ENCODE results near the gene PARP14. TPM values are rescaled to one million over a fixed set of nuclear protein-coding genes. Genes with fewer than 3 reads are reported as not detected.
"Not testable (repeated sequence)": the region's sequence is repeated elsewhere in the genome, so short reads cannot be mapped to it uniquely, and the experiment has no call there.

Gene PARP14, protein sequence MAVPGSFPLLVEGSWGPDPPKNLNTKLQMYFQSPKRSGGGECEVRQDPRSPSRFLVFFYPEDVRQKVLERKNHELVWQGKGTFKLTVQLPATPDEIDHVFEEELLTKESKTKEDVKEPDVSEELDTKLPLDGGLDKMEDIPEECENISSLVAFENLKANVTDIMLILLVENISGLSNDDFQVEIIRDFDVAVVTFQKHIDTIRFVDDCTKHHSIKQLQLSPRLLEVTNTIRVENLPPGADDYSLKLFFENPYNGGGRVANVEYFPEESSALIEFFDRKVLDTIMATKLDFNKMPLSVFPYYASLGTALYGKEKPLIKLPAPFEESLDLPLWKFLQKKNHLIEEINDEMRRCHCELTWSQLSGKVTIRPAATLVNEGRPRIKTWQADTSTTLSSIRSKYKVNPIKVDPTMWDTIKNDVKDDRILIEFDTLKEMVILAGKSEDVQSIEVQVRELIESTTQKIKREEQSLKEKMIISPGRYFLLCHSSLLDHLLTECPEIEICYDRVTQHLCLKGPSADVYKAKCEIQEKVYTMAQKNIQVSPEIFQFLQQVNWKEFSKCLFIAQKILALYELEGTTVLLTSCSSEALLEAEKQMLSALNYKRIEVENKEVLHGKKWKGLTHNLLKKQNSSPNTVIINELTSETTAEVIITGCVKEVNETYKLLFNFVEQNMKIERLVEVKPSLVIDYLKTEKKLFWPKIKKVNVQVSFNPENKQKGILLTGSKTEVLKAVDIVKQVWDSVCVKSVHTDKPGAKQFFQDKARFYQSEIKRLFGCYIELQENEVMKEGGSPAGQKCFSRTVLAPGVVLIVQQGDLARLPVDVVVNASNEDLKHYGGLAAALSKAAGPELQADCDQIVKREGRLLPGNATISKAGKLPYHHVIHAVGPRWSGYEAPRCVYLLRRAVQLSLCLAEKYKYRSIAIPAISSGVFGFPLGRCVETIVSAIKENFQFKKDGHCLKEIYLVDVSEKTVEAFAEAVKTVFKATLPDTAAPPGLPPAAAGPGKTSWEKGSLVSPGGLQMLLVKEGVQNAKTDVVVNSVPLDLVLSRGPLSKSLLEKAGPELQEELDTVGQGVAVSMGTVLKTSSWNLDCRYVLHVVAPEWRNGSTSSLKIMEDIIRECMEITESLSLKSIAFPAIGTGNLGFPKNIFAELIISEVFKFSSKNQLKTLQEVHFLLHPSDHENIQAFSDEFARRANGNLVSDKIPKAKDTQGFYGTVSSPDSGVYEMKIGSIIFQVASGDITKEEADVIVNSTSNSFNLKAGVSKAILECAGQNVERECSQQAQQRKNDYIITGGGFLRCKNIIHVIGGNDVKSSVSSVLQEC (N-terminal part only)
- polyA plus RNA-seq (2012; ENCODE audit: missing spikeins): 56.7 TPM

DNA sequence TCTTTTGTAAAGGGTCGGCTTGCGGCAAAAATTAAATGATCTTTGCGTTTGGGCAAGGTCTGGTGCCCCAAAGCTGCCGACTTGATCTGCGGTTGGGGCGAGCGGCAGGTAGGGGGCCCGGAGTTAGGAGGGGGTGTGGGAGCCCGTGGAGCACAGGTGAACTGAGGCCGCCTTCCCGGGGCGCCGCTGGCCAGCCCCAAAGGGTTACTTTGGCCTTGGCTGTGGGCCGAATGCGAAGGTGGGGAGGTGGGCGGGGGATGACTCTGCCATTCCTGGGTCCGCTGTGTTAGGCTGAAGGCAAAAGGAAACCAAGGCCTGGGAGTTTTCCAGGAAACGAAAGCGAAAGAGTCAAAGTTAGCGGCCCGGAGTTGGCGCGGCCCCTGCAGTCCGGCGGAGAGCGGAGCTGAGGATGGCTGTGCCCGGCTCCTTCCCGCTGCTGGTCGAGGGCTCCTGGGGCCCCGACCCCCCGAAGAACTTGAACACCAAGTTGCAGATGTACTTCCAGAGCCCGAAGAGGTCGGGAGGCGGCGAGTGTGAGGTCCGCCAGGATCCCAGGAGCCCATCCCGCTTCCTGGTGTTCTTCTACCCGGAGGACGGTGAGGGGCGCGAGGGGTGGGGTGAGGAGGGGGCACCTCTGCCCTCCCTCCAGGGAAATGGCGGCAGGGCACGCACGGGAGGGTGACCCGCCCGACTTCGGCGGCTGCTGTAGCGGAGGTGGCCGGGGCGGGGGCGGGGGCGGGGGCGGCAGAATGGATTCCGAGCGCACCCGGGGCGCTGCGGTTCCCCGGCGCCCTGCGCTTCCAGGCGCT is at the start of gene PARP14:
PARP14 (plus strand) TSS at position 365 of the 809 bp plus-strand sequence; CDS start at position 410, 45 bp downstream.
- TF ChIP-seq TAF1 (IDR thresholded peaks at IDR 0.05; ENCODE audit: borderline replicate concordance, low read depth, low read length): peak; percentile 79
- peak; percentile 78 for TF ChIP-seq POLR2AphosphoS5 (IDR thresholded peaks at IDR 0.05; ENCODE audit: low read depth, low read length)
- peak; percentile 90 for TF ChIP-seq POLR2A (IDR thresholded peaks at IDR 0.05; ENCODE audit: low read depth, low read length)
- no peak for FAIRE-seq
- DNase-seq (ENCODE audit: insufficient read length): peak; percentile 41

DNA sequence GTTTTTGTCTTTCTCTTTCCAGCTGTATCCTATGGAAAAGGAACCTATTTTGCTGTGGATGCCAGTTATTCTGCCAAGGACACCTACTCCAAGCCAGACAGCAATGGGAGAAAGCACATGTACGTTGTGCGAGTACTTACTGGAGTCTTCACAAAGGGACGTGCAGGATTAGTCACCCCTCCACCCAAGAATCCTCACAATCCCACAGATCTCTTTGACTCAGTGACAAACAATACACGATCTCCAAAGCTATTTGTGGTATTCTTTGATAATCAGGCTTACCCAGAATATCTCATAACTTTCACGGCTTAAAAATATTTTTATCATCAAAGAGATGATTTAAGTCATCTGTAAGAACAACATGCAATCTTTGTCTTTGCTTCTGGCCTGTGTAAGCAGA is 44.9 kb upstream of the PARP14 start:
- FAIRE-seq (no peak), DNase-seq (ENCODE audit: insufficient read length) (no peak)
- no peak for TF ChIP-seq POLR2A (IDR thresholded peaks at IDR 0.05; ENCODE audit: low read depth, low read length)
- no peak for TF ChIP-seq POLR2AphosphoS5 (IDR thresholded peaks at IDR 0.05; ENCODE audit: low read depth, low read length)
- TF ChIP-seq TAF1 (IDR thresholded peaks at IDR 0.05; ENCODE audit: borderline replicate concordance, low read depth, low read length): no peak

DNA sequence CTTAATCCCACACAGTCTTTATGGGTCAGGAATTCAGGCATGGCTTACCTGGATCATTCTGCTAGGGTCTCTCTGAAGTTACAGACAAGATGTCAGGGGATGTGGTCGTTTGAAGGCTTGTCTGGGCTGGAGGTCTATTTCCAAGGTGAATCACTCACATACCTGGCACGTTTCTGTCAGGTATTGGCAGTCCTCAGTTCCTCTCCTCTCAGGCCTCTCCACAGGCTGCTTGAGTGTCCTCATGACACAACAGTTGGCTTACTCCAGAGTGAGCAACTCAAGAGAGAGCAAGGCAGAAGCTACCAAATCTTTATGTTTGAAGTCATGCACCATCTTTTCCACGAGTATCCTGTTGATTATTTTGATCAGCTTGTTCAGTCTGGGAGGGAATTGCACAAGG is 43.9 kb upstream of the PARP14 start:
- TF ChIP-seq TAF1 (IDR thresholded peaks at IDR 0.05; ENCODE audit: borderline replicate concordance, low read depth, low read length) (no peak), POLR2A (IDR thresholded peaks at IDR 0.05; ENCODE audit: low read depth, low read length) (no peak), POLR2AphosphoS5 (IDR thresholded peaks at IDR 0.05; ENCODE audit: low read depth, low read length) (no peak)
- DNase-seq (ENCODE audit: insufficient read length): no peak
- no peak for FAIRE-seq

DNA sequence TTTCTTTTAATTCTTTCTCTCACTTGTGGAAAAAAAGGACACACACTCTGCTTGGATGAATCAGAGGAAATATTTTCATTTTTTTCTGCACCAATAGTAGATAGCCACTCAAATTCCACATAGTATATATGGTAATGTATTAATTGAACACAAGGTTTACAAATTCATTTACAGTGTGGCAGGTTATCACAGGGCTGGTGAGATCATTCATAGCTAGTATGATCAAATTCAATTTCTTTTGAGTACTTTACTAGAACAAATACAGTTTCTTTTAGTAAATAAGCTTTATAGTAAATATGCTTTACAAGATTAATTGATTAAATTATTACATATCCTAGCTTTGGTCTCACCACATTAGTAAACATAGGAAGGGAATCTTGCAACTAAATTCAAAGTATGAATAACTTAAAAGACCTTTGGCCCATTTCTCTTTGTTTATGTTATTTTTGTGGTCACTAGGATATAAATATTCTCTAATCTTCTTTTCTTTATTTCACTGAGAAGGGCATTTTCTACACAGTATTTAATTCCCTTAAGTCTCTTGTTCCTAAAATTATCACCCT is 40.1 kb upstream of the PARP14 start:
- TF ChIP-seq POLR2A (IDR thresholded peaks at IDR 0.05; ENCODE audit: low read depth, low read length) (no peak), POLR2AphosphoS5 (IDR thresholded peaks at IDR 0.05; ENCODE audit: low read depth, low read length) (no peak), TAF1 (IDR thresholded peaks at IDR 0.05; ENCODE audit: borderline replicate concordance, low read depth, low read length) (no peak)
- DNase-seq (ENCODE audit: insufficient read length): no peak
- no peak for FAIRE-seq

DNA sequence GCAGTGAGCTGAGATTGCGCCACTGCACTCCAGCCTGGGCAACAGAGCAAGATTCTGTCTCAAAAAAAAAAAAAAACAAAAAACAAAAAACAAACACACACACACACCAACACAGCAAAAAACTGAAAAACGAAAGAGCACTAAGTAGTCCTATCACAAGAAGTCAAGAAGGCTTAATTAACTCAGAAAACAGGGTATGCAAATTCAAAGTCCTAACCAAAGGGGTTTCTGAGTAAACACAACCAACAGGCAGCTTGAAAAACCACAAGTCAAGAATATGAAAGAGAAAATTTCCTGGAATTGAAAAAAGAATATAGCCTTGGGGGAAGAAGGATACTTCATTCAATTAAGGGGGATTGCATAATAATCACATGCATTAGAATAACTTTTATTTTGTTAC is 37.7 kb upstream of the PARP14 start:
- TF ChIP-seq TAF1 (IDR thresholded peaks at IDR 0.05; ENCODE audit: borderline replicate concordance, low read depth, low read length) (no peak), POLR2AphosphoS5 (IDR thresholded peaks at IDR 0.05; ENCODE audit: low read depth, low read length) (no peak), POLR2A (IDR thresholded peaks at IDR 0.05; ENCODE audit: low read depth, low read length) (no peak)
- FAIRE-seq (no peak), DNase-seq (ENCODE audit: insufficient read length) (no peak)

DNA sequence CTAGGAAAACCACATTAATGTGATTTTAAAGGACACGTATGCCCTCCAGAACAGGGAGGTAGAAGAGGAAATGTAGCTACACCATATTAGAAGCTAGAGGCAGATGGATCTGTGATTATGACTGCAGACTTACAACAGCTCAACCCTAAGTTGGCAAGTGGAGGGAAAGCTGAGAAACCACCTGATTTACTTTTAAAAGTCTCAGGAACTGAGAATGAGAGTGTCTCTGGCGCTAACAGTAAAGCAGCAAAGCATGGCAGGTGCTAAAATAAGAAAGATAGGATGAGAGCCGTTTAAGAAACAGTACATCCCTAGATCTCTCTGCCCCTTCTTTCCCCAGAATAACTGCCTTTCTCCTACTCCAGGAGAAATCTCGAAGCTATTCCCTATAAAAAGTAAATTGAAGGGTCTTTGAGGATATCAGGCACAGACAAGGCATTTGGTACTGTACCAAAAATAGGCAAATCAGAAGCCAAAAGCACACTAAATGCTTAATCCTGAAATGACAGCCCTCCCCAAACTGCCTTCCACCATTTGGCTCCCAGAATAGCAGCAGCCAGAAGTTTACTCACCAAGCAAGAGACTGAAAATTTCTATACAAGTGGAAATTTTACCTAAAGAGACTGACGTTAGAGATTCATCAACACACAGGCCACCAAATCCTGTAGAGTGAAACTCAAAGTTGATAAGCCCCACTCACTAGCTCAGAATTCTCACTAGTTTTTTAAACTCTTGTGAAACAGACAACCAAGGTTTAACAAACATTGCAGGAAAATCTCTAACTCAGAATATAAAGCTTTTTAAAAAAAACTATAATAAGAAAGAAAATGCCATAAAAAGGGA is 34.3 kb upstream of the PARP14 start:
- FAIRE-seq (peak; percentile 90), DNase-seq (ENCODE audit: insufficient read length) (peak; percentile 21)
- TF ChIP-seq POLR2A (IDR thresholded peaks at IDR 0.05; ENCODE audit: low read depth, low read length): no peak
- no peak for TF ChIP-seq POLR2AphosphoS5 (IDR thresholded peaks at IDR 0.05; ENCODE audit: low read depth, low read length)
- no peak for TF ChIP-seq TAF1 (IDR thresholded peaks at IDR 0.05; ENCODE audit: borderline replicate concordance, low read depth, low read length)

DNA sequence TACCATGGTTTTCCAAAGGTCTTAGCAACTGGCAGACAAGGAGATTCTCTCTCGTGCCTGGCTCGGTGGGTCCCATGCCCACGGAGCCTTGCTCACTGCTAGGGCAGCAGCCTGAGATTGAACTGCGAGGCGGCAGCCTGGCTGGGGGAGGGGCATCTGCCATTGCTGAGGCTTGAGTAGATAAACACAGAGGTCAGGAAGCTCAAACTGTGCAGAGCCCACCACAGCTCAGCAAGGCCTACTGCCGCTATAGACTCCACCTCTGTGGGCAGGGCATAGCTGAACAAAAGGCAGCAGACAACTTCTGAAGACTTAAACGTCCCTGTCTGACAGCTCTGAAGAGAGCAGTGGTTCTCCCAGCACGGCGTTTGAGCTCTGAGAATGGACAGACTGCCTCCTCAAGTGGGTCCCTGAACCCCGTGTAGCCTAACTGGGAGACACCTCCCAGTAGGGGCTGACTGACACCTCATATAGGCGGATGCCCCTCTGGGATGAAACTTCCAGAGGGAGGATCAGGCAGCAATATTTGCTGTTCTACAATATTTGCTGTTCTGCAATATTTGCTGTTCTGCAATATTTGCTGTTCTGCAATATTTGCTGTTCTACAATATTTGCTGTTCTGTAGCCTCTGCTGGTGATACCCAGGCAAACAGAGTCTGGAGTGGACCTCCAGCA is 29.3 kb upstream of the PARP14 start:
- not testable (repeated sequence) for FAIRE-seq; DNase-seq (ENCODE audit: insufficient read length)

DNA sequence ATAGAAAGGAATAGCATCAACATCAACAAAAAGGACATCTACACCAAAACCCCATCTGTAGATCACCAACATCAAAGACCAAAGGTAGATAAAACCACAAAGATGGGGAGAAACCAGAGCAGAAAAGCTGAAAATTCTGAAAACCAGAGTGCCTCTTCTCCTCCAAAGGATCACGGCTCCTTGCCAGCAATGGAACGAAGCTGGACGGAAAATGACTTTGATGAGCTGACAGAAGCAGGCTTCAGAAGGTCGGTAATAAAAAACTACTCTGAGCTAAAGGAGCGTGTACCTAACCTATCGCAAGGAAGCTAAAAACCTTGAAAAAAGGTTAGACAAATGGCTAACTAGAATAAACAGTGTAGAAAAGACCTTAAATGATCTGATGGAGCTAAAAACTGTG is 28.7 kb upstream of the PARP14 start:
- FAIRE-seq; DNase-seq (ENCODE audit: insufficient read length): not testable (repeated sequence)

DNA sequence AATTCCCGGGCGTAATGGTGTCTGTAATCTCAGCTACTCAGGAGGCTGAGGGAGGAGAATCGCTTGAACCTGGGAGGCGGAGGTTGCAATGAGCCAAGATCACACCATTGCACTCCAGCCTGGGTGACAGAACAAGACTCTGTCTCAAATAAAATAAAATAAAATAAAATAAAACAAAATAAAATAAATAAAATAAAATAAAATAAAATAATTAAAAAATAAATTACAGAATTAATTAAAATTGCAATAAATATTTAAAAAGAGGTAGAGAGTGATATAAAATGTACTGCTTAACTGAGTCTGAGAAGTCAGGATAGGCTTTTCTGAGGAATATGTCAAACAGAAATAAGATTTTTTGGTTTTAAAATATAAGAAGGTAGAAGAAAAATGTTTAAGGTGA is 22.3 kb upstream of the PARP14 start:
- DNase-seq (ENCODE audit: insufficient read length); FAIRE-seq: not testable (repeated sequence)

Data from GM12892 (cell line).